NT2/D1 (cell line): ENCODE measurements around the gene ANO1.
"Not testable (repeated sequence)": the region's sequence is repeated elsewhere in the genome, so short reads cannot be mapped to it uniquely, and the experiment has no call there.

Experiments
- SUZ12 ChIP-seq: IDR thresholded peaks from 2 replicates; pipeline ENCODE4 v1.6.1; 2011; ENCODE audit not compliant: insufficient read length, insufficient read depth; ENCODE audit errors: extremely low read depth
- YY1 ChIP-seq: IDR thresholded peaks from 2 replicates; pipeline ENCODE4 v1.6.1; 2011; ENCODE audit not compliant: insufficient read length, insufficient read depth
- ZNF274 ChIP-seq: IDR thresholded peaks from 2 replicates; pipeline ENCODE4 v1.6.1; 2011; ENCODE audit warnings: mild to moderate bottlenecking, low read depth, low read length

DNA sequence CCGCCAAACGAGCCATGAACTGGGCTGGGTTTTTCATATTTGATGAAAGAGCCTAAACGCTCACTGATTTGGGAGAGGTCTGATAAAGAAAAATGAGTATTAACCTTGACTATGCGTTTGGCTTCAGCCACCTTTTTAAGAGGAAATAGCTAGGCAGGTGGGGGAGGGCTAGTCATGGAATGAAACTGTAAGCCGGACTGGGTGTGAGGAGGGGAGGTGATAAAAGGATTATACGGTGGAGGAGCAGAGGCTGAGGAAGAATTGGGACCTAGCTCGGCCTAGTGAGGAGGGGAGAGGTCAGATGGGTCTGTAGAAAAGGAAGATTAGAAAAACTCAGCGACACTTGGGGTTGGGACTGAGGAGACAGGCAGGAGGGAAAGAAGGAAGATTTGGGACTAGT lies 140.0 kb downstream of the ANO1 start:
- TF ChIP-seq SUZ12, YY1, ZNF274: not testable (repeated sequence)
